Smooth muscle cell (in vitro differentiated cells): ENCODE results near the gene PPARA. TPM values are rescaled to one million over a fixed set of nuclear protein-coding genes. Genes with fewer than 3 reads are reported as not detected.

ENCODE experiments used
- DNase-seq: peaks from one replicate; lab custom pipeline; 2025; ENCODE audit not compliant: unreplicated experiment; lab: John Stamatoyannopoulos, UW
- H2AFZ ChIP-seq: fragments of 200-600 bp; sonication (generic); 2 replicates; pipeline ENCODE4 v1.6.0; 2016; ENCODE audit warnings: antibody characterized with exemption, low read depth, mild to moderate bottlenecking
- H3F3A ChIP-seq: fragments of 200-600 bp; sonication (generic); 2 replicates; pipeline ENCODE4 v1.6.0; 2017; ENCODE audit warnings: antibody characterized with exemption, low read depth
- H3K27ac ChIP-seq: fragments of 200-600 bp; sonication (generic); 2 replicates; pipeline ENCODE4 v1.5.1; 2016; ENCODE audit warnings: low read depth, mild to moderate bottlenecking
- H3K27me3 ChIP-seq: fragments of 200-600 bp; sonication (generic); 2 replicates; pipeline ENCODE4 v1.6.1; 2016; ENCODE audit warnings: low read depth, mild to moderate bottlenecking
- H3K36me3 ChIP-seq: fragments of 200-600 bp; sonication (generic); 2 replicates; pipeline ENCODE4 v1.5.1; 2016; ENCODE audit warnings: low read depth
- H3K4me1 ChIP-seq: fragments of 200-600 bp; sonication (generic); 2 replicates; pipeline ENCODE4 v1.5.1; 2016; ENCODE audit warnings: low read depth
- H3K4me2 ChIP-seq: fragments of 200-600 bp; sonication (generic); 2 replicates; pipeline ENCODE4 v1.6.0; 2016; ENCODE audit warnings: mild to moderate bottlenecking
- H3K4me3 ChIP-seq: fragments of 200-600 bp; sonication (generic); 2 replicates; pipeline ENCODE4 v1.5.1; 2016; ENCODE audit warnings: mild to moderate bottlenecking
- H3K79me2 ChIP-seq: fragments of 200-600 bp; sonication (generic); 2 replicates; pipeline ENCODE4 v1.6.0; 2016; ENCODE audit warnings: low read depth, mild to moderate bottlenecking
- H3K9ac ChIP-seq: fragments of 200-600 bp; sonication (generic); 2 replicates; pipeline ENCODE4 v1.6.0; 2016; ENCODE audit warnings: low read depth
- H3K9me3 ChIP-seq: fragments of 200-600 bp; sonication (generic); replicated peaks from 2 replicates; pipeline ENCODE4 v1.5.1; 2016; ENCODE audit warnings: low read depth
- H4K20me1 ChIP-seq: fragments of 200-600 bp; sonication (generic); 2 replicates; pipeline ENCODE4 v1.6.0; 2016; ENCODE audit warnings: low read depth
- CTCF ChIP-seq: fragments of 200-600 bp; sonication (generic); IDR thresholded peaks from 2 replicates; pipeline ENCODE4 v1.5.1; 2017; ENCODE audit warnings: borderline replicate concordance, mild to moderate bottlenecking, antibody characterized with exemption; ENCODE audit not compliant: insufficient read depth, poor library complexity, severe bottlenecking
- WGBS: methylation state at CpG from one replicate; pipeline ENCODE4 v1.1.7; 2016; ENCODE audit warnings: low lambda C conversion rate; 5-methylcytosine and 5-hydroxymethylcytosine counted together
- polyA plus RNA-seq: library from polyadenylated mRNA; unstranded; fragments of >200 nt; fragmentation: Nextera tagmentation; extraction: Ambion mirVana; gene quantifications from 2 replicates; pipeline ENCODE4 v1.2.1, GENCODE V29; 2016
- total RNA-seq: library from RNA; depleted of rRNA; stranded (reverse); fragments of >200 nt; gene quantifications from 2 replicates; pipeline ENCODE4 v1.2.3, GENCODE V29; 2014

The PPARA gene
- total and polyA plus RNA-seq, 2 experiments from 2014 or later = 9.2 to 18.0 TPM

GRCh38 chr22:46107753-46108563, 42.4 kb upstream of the PPARA start:
- Histone ChIP-seq H3K4me1 (peaks cover 4% of the 10 kb centered on the region), H3K9ac (no peak overlapping the region), H3K36me3 (no peaks in the 10 kb centered on the region), H3K27ac (no peak overlapping the region), H2AFZ (no peak overlapping the region), H3K27me3 (no peaks in the 10 kb centered on the region), H3K79me2 (no peaks in the 10 kb centered on the region), H4K20me1 (no peaks in the 10 kb centered on the region), H3F3A (no peaks in the 10 kb centered on the region), H3K9me3 (no peaks in the 10 kb centered on the region), H3K4me3 (no peak overlapping the region), H3K4me2 (no peak overlapping the region)
- DNase-seq = no peak
- whole genome bisulfite sequencing = 94% methylated on average over 22 of the region's 22 CpGs
- TF ChIP-seq CTCF = no peak

GRCh38 chr22:46108564-46109473, 41.5 kb upstream of the PPARA start:
- Histone ChIP-seq H2AFZ (no peak overlapping the region), H3K9ac (no peak overlapping the region), H3K36me3 (no peaks in the 10 kb centered on the region), H3K4me3 (no peak overlapping the region), H3K27me3 (no peaks in the 10 kb centered on the region), H3K4me1 (peaks cover 4% of the 10 kb centered on the region), H3K79me2 (no peaks in the 10 kb centered on the region), H3F3A (no peaks in the 10 kb centered on the region), H4K20me1 (no peaks in the 10 kb centered on the region), H3K4me2 (no peak overlapping the region), H3K27ac (no peak overlapping the region), H3K9me3 (no peaks in the 10 kb centered on the region)
- 86% methylated on average over 20 of the region's 20 CpGs for WGBS
- TF ChIP-seq CTCF = no peak
- no peak for DNase-seq

GRCh38 chr22:46109474-46110003, 40.8 kb upstream of the PPARA start:
- H3K36me3 ChIP-seq = no peaks in the 10 kb centered on the region
- no peaks in the 10 kb centered on the region for H3K9me3 ChIP-seq
- no peaks in the 10 kb centered on the region for H4K20me1 ChIP-seq
- H3K79me2 ChIP-seq = no peaks in the 10 kb centered on the region
- no peak overlapping the region for H3K4me3 ChIP-seq
- no peak overlapping the region for H3K27ac ChIP-seq
- H2AFZ ChIP-seq = no peak overlapping the region
- WGBS = 98% methylated on average over 13 of the region's 13 CpGs
- no peak overlapping the region for H3K9ac ChIP-seq
- H3F3A ChIP-seq = no peaks in the 10 kb centered on the region
- no peak for DNase-seq
- H3K4me1 ChIP-seq = peaks cover 4% of the 10 kb centered on the region
- H3K4me2 ChIP-seq = no peak overlapping the region
- no peak for TF ChIP-seq CTCF
- no peaks in the 10 kb centered on the region for H3K27me3 ChIP-seq
